Testis (tissue), 3 donors: ENCODE results near the gene NPNT. TPM values are rescaled to one million over a fixed set of nuclear protein-coding genes. Genes with fewer than 3 reads are reported as not detected.

Experiments
- DNase-seq: peaks from one replicate; pipeline ENCODE4 v3.0.0-alpha.2; 2019
- H3K27ac ChIP-seq, 2 donors: fragments of 200-600 bp; sonication (generic); one replicate each; pipeline ENCODE4 v1.5.1; 2019
- H3K27me3 ChIP-seq: fragments of 200-600 bp; sonication (generic); one replicate; pipeline ENCODE4 v1.5.1; 2019
- H3K36me3 ChIP-seq: fragments of 200-600 bp; sonication (generic); one replicate; pipeline ENCODE4 v1.5.1; 2017; ENCODE audit warnings: low read depth; ENCODE audit errors: missing control alignments
- H3K4me1 ChIP-seq: fragments of 200-600 bp; sonication (generic); one replicate; pipeline ENCODE4 v1.5.1; 2019
- H3K4me3 ChIP-seq, 2 donors: fragments of 200-600 bp; sonication (generic); one replicate each; pipeline ENCODE4 v1.5.1; 2017 to 2019
- H3K9me3 ChIP-seq: fragments of 200-600 bp; sonication (generic); one replicate; pipeline ENCODE4 v1.5.1; 2017
- CTCF ChIP-seq, 3 experiments: fragments of 450-650 bp in 2 of 3; fragments of 200-600 bp in 1 of 3; sonication (generic) in 1 of 3; IDR thresholded peaks; one replicate each; pipeline ENCODE4 v1.5.1; 2016 to 2019; ENCODE audit warnings: antibody characterized with exemption in 3 of 3, mild to moderate bottlenecking in 2 of 3, moderate library complexity in 1 of 3
- POLR2A ChIP-seq: fragments of 450-650 bp; IDR thresholded peaks from one replicate; pipeline ENCODE4 v1.6.1; 2017; ENCODE audit warnings: antibody characterized with exemption, mild to moderate bottlenecking, moderate library complexity
- WGBS, 2 donors: methylation state at CpG; one replicate each; pipeline ENCODE4 v1.1.5; 2018; 5-methylcytosine and 5-hydroxymethylcytosine counted together
- intact Hi-C: fragments of 100-400 bp; cut with DNase I; formaldehyde crosslinking; loops from one replicate; pipeline ENCODE4 v1.15.1; 2023; ENCODE audit warnings: low total_unique reads
- polyA plus RNA-seq: library from polyadenylated mRNA; stranded (reverse); fragments of 350-450 nt; fragmentation: Illumina TruSeq; extraction: RNeasy Lipid Tissue Mini Kit (QIAGEN cat#74804); gene quantifications from one replicate; pipeline ENCODE4 v1.2.3, GENCODE V29; 2014; ENCODE audit warnings: low read depth, low replicate concordance; ENCODE audit not compliant: insufficient read depth
- total RNA-seq, 2 donors: library from RNA; depleted of rRNA; stranded (reverse); fragments of >200 nt; gene quantifications; one replicate each; pipeline ENCODE4 v1.2.3, GENCODE V29; 2016

The NPNT gene
- total and polyA plus RNA-seq, 3 donors from 2014 or later = 5.4 to 17.9 (median 6.3) TPM

DNA sequence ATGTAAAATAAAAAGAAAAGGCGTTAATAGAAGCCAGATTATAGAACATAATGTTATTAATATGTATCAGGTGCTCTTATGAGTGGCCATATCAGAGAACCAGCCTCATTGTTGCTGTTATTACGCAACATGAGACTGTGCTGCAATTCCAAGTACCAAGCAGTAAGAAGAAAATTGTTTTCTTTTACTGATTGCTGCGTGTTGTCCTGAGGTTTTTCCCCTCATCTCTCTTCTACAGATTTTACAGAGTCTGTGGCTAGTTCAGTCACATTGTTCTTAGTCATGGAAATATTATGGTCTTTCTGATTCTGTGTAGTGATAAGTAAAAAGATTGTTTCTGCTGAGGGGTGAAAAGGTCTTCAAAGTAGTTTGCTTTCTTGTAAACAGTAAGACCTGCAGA is 55.9 kb downstream of the NPNT start:
- H3K36me3 ChIP-seq = no peaks in the 10 kb centered on the region

DNA sequence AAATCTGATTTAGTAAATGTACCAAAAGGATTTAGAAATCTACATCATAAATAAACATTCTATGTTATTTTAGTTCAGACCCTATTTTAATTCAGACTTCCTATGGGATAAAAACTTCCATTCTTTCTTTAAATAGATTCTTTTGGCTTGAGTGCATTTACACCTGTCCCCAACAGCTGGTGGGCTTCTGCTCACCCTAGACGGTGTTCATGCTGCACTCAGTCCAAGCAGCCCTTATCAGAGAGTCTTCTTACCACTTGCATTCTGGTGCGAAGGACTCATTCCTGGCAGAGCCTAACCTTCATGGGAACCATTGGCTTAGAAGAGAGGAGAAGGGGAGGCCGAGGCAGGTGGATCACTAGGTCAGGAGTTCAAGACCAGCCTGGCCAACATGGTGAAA is 57.3 kb downstream of the NPNT start:
- DNase-seq = no peak
- Histone ChIP-seq H3K27me3 (no peaks in the 10 kb centered on the region), H3K27ac (no peak overlapping the region), H3K36me3 (no peaks in the 10 kb centered on the region), H3K4me1 (no peaks in the 10 kb centered on the region), H3K4me3 (no peak overlapping the region), H3K9me3 (no peaks in the 10 kb centered on the region)
- TF ChIP-seq POLR2A (no peak), CTCF (IDR thresholded peaks at IDR 0.05) (no peak)
- intact Hi-C loops = no loop called here
- 85 to 97% methylated on average over 3 of the region's 3 CpGs for WGBS, 2 donors

More for the DNA sequence above, 55.9 kb downstream of the NPNT start:
- intact Hi-C loops = no loop called here
- Histone ChIP-seq H3K9me3 (no peaks in the 10 kb centered on the region), H3K27ac (no peak overlapping the region), H3K27me3 (no peaks in the 10 kb centered on the region), H3K4me1 (no peaks in the 10 kb centered on the region), H3K4me3 (no peak overlapping the region)
- no peak for DNase-seq
- TF ChIP-seq POLR2A (no peak), CTCF (IDR thresholded peaks at IDR 0.05) (no peak)
- WGBS, 2 donors = 69 to 78% methylated on average over 3 of the region's 3 CpGs

GRCh38 chr4:105956569-105956968 is 61.3 kb downstream of the NPNT start:
- Histone ChIP-seq H3K27me3 (no peaks in the 10 kb centered on the region), H3K36me3 (no peaks in the 10 kb centered on the region), H3K9me3 (no peaks in the 10 kb centered on the region), H3K4me1 (no peaks in the 10 kb centered on the region), H3K27ac (no peak overlapping the region), H3K4me3 (no peak overlapping the region)
- TF ChIP-seq CTCF (IDR thresholded peaks at IDR 0.05) = no peak
- no peak for TF ChIP-seq POLR2A
- intact Hi-C loops = no loop called here
- DNase-seq = no peak
- WGBS, 2 donors = 47% methylated on average over 4 of the region's 4 CpGs

- 74 to 80% methylated on average over 4 of the region's 4 CpGs for WGBS, 2 donors
- intact Hi-C loops = no loop called here
- no peaks in the 10 kb centered on the region for H3K27me3 ChIP-seq
- no peaks in the 10 kb centered on the region for H3K9me3 ChIP-seq
- DNase-seq = no peak
- no peak overlapping the region for H3K27ac ChIP-seq
- H3K4me3 ChIP-seq = no peak overlapping the region
- TF ChIP-seq CTCF (IDR thresholded peaks at IDR 0.05) (no peak), POLR2A (no peak)
- no peaks in the 10 kb centered on the region for H3K4me1 ChIP-seq
- H3K36me3 ChIP-seq = no peaks in the 10 kb centered on the region
These were observed 62.4 kb downstream of the NPNT start for GRCh38 chr4:105957680-105958079.
